ENCODE results near the gene KIF5B. TPM values are rescaled to one million over a fixed set of nuclear protein-coding genes. Genes with fewer than 3 reads are reported as not detected.
"Not testable (repeated sequence)": the region's sequence is repeated elsewhere in the genome, so short reads cannot be mapped to it uniquely, and the experiment has no call there.

KIF5B gene
- total RNA-seq, 2 experiments from 2014 or later, result 73.9 to 75.2 TPM

DNA sequence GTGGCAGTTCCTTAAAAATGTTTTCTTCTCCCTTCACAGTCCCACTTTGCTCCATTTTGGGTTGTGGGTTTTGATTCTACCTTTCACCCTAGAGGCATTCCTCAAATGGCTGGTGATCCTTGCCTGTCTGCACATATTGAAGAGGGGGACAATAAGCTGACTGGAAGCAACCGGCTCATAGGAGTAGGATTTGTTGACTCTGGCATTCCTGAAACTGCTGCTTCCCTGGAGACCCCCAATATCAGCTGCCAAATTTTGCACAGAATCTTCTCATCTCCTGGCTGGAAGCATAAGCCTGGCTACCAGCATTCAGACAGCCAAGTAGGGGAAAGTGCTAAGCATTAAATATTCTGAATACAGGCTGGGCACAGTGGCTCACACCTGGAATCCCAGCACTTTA is 53.7 kb downstream of the KIF5B start:
- no peaks in the 10 kb centered on the region for H3K27me3 Mint-ChIP-seq
- no peak overlapping the region for H3K27ac Mint-ChIP-seq
- DNase-seq, result no peak
- no peaks in the 10 kb centered on the region for H3K9me3 Mint-ChIP-seq
- H3K4me3 Mint-ChIP-seq, result no peak overlapping the region
- ChIA-PET POLR2A (no interaction called here), CTCF (interaction anchor here (8.1 kb wide), 1 partner anchor 141 kb away, joined by 77 read pairs; no protein-coding TSS in a partner anchor)
- no peaks in the 10 kb centered on the region for H3K36me3 Mint-ChIP-seq
- intact Hi-C loops (cut with micrococcal nuclease), result no loop called here
- H3K4me1 Mint-ChIP-seq (ENCODE audit: low read depth), result peaks cover 4% of the 10 kb centered on the region

DNA sequence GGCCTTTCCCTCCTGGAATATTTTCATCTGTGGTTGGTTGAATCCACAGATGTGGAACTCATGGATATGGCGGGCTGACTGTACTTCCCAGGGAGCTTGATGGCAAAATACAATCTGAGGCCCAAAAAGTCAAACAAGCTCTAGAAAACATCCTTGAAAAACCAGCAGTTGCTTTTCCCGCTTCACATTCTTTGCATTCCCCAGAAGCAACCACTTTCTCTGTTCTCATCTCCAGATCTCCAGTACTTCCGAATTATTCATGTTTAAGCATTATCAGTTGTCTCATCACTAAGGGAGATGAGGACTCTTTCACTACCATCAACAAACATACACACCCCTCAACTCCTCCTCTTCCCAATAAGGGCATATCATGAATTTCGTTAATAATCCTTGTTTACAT is 55.3 kb downstream of the KIF5B start:
- ChIA-PET CTCF (interaction anchor here (0.6 to 8.1 kb wide), 2 partner anchors 139 to 270 kb away, joined by 4 to 77 read pairs; no protein-coding TSS in a partner anchor), POLR2A (no interaction called here)
- Mint-ChIP-seq H3K27me3 (no peaks in the 10 kb centered on the region), H3K36me3 (no peaks in the 10 kb centered on the region), H3K27ac (no peak overlapping the region), H3K4me1 (ENCODE audit: low read depth) (no peaks in the 10 kb centered on the region), H3K9me3 (no peaks in the 10 kb centered on the region), H3K4me3 (no peak overlapping the region)
- DNase-seq, result no peak
- intact Hi-C loops (cut with micrococcal nuclease), result no loop called here

DNA sequence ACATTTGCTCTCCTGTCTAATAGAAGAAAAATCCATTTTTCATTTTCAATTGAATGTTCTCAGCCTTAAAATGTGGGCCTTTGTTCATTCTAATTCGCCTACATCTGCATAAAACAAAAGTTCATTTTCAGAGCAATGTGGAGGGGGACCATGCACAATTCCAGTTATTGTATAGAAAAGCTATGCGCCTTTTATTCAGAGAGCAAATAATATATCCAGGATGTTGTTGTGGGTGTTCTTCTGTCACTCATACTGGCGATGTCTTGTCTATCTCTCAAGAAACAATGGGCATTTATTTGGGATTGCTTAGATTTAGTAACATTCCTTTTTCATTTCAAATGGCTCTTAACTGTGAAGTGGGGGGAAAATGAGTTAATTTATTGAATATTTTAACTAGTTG is 56.4 kb downstream of the KIF5B start:
- no peaks in the 10 kb centered on the region for H3K9me3 Mint-ChIP-seq
- H3K4me1 Mint-ChIP-seq (ENCODE audit: low read depth), result no peaks in the 10 kb centered on the region
- DNase-seq, result no peak
- intact Hi-C loops (cut with micrococcal nuclease), result no loop called here
- H3K27ac Mint-ChIP-seq, result no peak overlapping the region
- H3K36me3 Mint-ChIP-seq, result no peaks in the 10 kb centered on the region
- ChIA-PET POLR2A (no interaction called here), CTCF (no interaction called here)
- H3K4me3 Mint-ChIP-seq, result no peak overlapping the region
- no peaks in the 10 kb centered on the region for H3K27me3 Mint-ChIP-seq

DNA sequence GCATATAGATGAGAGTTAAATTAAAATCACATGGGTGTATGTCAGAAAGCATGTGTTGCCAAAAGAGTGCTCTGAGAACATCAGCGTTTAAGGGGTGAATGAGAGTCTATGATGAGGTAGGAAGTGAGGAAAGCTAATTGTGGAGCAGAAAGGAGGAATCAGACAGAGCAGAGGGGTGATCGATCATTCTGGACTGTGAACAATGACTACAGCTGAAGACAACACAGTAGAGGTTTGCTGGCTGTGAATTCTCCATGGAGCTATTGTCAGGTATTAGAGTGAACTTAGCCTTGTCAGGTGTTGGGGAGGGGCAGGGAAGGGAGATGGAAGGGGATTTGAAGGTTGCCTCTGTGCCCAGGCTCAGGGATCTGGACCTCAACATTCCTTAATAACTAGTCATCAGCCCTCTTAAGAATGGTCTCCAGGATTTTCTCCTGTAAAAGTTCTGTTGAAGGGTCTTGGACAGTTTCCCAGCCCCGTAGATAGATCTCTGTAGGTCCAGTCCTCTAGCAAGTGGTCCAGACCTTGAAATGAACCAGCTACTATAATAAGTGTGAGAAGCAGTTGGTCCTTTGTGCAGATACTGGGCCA is 57.1 kb downstream of the KIF5B start:
- no peaks in the 10 kb centered on the region for H3K9me3 Mint-ChIP-seq
- ChIA-PET CTCF (interaction anchor here (0.6 kb wide), 1 partner anchor 128 kb away, joined by 3 read pairs; no protein-coding TSS in a partner anchor), POLR2A (no interaction called here)
- H3K4me3 Mint-ChIP-seq, result no peak overlapping the region
- no peaks in the 10 kb centered on the region for H3K27me3 Mint-ChIP-seq
- intact Hi-C loops (cut with micrococcal nuclease), result no loop called here
- H3K36me3 Mint-ChIP-seq, result no peaks in the 10 kb centered on the region
- H3K27ac Mint-ChIP-seq, result no peak overlapping the region
- H3K4me1 Mint-ChIP-seq (ENCODE audit: low read depth), result no peaks in the 10 kb centered on the region
- DNase-seq, result no peak

DNA sequence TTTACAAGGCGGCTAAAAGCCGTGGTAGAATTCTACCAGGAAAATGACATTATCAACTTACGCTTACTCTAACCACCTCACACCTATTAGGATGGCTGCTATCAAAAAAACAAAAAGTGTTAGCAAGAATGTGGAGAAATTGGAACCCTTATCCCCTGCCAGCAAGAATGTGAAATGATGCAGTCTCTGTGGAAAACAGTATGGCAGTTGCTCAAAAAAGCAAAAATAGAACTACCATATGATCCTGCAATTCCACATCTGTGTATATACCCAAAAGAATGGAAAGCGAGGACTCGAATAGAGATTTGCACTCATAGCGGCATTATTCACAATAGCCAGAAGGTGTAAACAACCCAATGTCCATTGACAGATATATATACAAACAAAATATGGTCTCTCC is 61.3 kb downstream of the KIF5B start:
- ChIA-PET CTCF (interaction anchor here (1.0 kb wide), 1 partner anchor 10 kb away, joined by 3 read pairs; no protein-coding TSS in a partner anchor), POLR2A (no interaction called here)
- Mint-ChIP-seq H3K27me3 (peaks cover 5% of the 10 kb centered on the region), H3K36me3 (no peaks in the 10 kb centered on the region), H3K9me3 (no peaks in the 10 kb centered on the region), H3K27ac (no peak overlapping the region), H3K4me3 (no peak overlapping the region), H3K4me1 (ENCODE audit: low read depth) (no peaks in the 10 kb centered on the region)
- no peak for DNase-seq
- intact Hi-C loops (cut with micrococcal nuclease), result no loop called here

DNA sequence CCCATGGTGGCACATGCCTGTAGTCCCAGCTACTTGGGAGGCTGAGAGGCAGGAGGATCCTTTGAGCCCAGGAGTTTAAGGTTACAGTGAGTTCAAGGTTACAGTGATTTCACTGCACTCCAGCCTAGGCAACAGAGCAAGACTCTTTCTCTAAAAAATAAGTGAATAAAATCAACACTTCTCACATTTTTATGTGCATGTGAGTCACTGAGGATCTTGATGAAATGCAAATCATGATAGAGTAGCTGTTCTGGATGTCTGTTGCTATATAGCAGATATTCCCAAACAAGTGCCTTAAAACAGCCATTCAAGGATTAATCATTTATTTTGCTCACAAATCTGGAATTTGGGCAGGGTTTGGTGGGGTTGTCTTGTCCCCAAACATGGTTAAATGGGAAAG is 65.3 kb downstream of the KIF5B start:
- Mint-ChIP-seq H3K36me3 (no peaks in the 10 kb centered on the region), H3K27me3 (peaks cover 5% of the 10 kb centered on the region), H3K27ac (no peak overlapping the region), H3K4me3 (no peak overlapping the region), H3K9me3 (peaks cover 5% of the 10 kb centered on the region), H3K4me1 (ENCODE audit: low read depth) (no peaks in the 10 kb centered on the region)
- intact Hi-C loops (cut with micrococcal nuclease), result no loop called here
- POLR2A ChIA-PET, result interaction anchor here (0.6 kb wide), 1 partner anchor 26 kb away, joined by 3 read pairs; no protein-coding TSS in a partner anchor
- no peak for DNase-seq
- CTCF ChIA-PET, result no interaction called here

DNA sequence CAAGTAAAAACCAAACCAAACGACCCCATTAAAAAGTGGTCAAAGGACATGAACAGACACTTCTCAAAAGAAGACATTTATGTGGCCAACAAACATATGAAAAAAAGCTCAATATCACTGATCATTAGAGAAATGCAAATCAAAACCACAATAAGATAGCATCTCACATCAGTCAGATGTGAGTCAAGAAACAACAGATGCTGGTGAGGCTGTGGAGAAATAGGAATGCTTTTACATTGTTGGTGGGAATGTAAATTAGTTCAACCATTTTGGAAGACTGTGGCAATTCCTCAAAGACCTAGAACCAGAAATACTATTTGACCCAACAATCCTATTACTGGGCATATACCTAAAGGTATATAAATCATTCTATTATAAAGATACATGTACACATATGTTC is 68.4 kb downstream of the KIF5B start:
- POLR2A ChIA-PET; CTCF ChIA-PET; H3K27me3 Mint-ChIP-seq; H3K9me3 Mint-ChIP-seq; H3K27ac Mint-ChIP-seq; H3K4me3 Mint-ChIP-seq; H3K4me1 Mint-ChIP-seq (ENCODE audit: low read depth); intact Hi-C loops (cut with micrococcal nuclease); DNase-seq; H3K36me3 Mint-ChIP-seq: not testable (repeated sequence)

DNA sequence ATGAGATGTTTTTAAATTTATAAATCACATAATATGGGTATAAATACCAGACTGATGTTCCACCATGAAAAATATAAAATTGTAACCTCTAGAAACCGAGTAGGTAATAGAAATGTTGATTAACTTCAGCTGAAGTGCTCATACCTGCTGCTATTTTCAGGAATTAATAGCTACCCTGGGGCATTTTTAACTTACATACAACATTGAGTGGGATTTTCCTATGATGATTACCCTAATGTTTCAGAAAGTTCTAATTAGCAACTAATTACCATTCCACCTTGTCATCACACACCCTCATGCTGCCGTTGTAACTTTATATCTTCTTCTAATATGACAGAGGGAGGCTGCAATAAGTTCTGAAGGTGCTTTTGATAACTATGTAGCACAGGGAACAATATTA is 74.1 kb downstream of the KIF5B start:
- peaks cover 3% of the 10 kb centered on the region for H3K27me3 Mint-ChIP-seq
- H3K4me1 Mint-ChIP-seq (ENCODE audit: low read depth), result peaks cover 10% of the 10 kb centered on the region
- DNase-seq, result no peak
- CTCF ChIA-PET, result interaction anchor here (0.6 kb wide), 1 partner anchor 17 kb away, joined by 3 read pairs; no protein-coding TSS in a partner anchor
- peaks cover 8% of the 10 kb centered on the region for H3K9me3 Mint-ChIP-seq
- H3K27ac Mint-ChIP-seq, result no peak overlapping the region
- intact Hi-C loops (cut with micrococcal nuclease), result no loop called here
- H3K36me3 Mint-ChIP-seq, result no peaks in the 10 kb centered on the region
- POLR2A ChIA-PET, result no interaction called here
- no peak overlapping the region for H3K4me3 Mint-ChIP-seq

DNA sequence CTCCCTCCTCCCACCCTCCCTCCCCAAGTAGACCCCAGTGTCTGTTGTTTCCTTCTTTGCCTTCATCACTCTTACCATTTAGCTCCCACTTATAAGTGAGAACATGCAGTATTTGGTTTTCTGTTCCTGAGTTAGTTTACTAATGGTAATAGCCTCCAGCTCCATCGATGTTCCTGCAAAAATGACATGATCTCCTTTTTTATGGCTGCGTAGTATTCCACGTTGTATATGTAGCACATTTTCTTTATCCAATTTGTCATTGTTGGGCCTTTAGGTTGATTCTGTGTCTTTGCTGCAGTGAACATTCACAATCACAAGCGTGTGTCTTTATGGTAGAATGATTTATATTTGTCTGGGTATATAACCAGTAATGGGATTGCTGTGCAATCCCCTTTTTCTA is 75.8 kb downstream of the KIF5B start:
- Mint-ChIP-seq H3K4me1 (ENCODE audit: low read depth) (peaks cover 12% of the 10 kb centered on the region), H3K9me3 (peaks cover 4% of the 10 kb centered on the region), H3K36me3 (no peaks in the 10 kb centered on the region), H3K27me3 (peaks cover 3% of the 10 kb centered on the region), H3K4me3 (no peak overlapping the region), H3K27ac (no peak overlapping the region)
- intact Hi-C loops (cut with micrococcal nuclease), result no loop called here
- ChIA-PET POLR2A (no interaction called here), CTCF (no interaction called here)
- no peak for DNase-seq

DNA sequence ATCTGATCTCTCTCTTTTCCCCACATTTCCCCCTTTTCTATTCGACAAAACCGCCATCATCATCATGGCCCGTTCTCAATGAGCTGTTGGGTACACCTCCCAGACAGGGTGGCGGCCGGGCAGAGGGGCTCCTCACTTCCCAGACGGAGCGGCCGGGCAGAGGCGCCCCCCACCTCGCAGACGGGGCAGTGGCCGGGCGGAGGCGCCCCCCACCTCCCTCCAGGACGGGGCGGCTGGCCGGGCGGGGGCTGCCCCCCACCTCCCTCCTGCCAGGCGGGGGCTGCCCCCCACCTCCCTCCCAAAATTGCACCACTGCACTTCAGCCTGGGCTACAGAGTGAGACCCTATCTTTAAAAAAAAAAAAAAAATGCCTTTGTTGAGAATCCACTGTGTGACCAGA is 77.2 kb downstream of the KIF5B start:
- H3K36me3 Mint-ChIP-seq; H3K4me3 Mint-ChIP-seq; DNase-seq; H3K27me3 Mint-ChIP-seq; CTCF ChIA-PET; H3K27ac Mint-ChIP-seq; POLR2A ChIA-PET; intact Hi-C loops (cut with micrococcal nuclease); H3K9me3 Mint-ChIP-seq: not testable (repeated sequence)
- peaks cover 18% of the 10 kb centered on the region for H3K4me1 Mint-ChIP-seq (ENCODE audit: low read depth)

DNA sequence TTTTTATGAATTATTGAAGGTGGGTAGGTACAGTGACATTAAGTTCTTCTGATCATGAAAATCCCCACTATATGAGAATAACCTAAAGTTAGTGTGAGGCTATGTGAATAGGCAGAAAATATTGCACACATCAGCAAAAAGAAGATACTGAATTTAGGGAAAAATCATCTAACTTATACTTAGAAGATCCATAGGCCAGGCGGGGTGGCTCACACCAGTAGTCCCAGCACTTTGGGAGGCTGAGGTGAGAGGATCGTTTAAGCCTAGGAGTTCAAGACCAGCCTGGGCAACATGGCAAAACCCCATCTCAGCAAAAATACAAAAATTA is 78.1 kb downstream of the KIF5B start:
- no peak for DNase-seq
- CTCF ChIA-PET, result no interaction called here
- no peak overlapping the region for H3K4me3 Mint-ChIP-seq
- peaks cover 4% of the 10 kb centered on the region for H3K9me3 Mint-ChIP-seq
- POLR2A ChIA-PET, result no interaction called here
- H3K36me3 Mint-ChIP-seq, result no peaks in the 10 kb centered on the region
- peaks cover 3% of the 10 kb centered on the region for H3K27me3 Mint-ChIP-seq
- peaks cover 18% of the 10 kb centered on the region for H3K4me1 Mint-ChIP-seq (ENCODE audit: low read depth)
- no peak overlapping the region for H3K27ac Mint-ChIP-seq
- intact Hi-C loops (cut with micrococcal nuclease), result no loop called here

DNA sequence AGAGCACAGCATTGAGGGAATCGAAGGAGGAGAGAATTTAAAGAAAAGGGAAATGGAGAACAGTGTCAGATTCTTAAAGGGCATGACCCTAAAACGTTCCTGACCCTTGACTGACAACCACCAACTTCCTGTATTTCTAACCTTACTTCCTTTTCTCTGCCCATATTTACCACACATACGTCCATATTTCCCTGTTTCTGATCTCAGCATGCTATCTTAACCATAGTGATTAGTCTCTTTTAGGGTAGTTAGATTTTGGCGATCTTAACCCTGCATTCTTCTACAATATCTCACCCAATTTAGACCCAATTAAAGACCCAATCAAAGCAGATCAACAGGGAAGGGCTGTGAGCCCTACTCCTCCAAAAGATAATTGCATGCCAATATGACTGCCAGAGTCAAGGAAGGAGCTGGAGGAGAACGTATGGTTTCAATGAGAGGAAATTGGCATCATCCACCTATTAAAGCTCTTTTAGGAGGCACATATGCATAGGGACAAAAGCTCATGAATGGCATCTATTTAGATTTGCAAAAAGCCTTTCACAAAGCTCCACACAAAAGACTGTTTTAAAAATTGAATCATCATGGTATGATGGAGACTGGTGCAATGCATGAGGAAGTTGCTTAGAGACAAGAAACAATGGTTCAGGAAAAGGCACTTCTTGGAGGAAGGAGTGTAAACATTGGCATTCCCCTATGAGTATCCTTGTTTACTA is 78.6 kb downstream of the KIF5B start:
- POLR2A ChIA-PET, result no interaction called here
- no peak overlapping the region for H3K4me3 Mint-ChIP-seq

DNA sequence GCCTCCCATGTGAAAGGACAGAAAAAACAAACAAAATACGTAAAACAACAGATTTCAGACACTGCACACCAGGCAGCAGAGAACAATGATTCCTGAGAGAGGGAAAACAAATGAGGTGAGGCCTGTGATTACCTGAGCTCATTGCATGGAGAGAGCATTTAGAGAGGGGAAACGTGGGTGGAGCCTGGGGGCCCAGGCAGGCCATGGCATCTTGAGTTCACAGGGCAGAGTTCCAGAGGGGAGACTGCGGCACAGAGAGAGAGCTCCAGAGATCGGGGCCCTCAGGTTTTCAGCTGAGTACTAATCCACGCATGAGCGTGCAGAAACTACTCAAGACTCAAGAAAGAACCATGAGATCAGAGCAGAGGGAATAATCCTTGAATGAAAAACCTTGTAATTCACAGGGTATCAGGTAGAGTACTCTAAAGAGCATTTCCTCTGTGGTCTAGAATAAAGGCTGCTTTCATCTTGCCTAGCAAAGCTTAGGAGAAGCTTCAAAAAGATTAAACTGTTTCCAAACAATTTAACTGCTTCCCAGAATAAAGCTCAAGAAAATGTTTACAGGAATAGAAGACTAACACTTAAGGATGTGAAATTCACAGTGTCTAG is 81.0 kb downstream of the KIF5B start:
- no peak overlapping the region for H3K27ac Mint-ChIP-seq
- no peaks in the 10 kb centered on the region for H3K36me3 Mint-ChIP-seq
- no peak overlapping the region for H3K4me3 Mint-ChIP-seq
- POLR2A ChIA-PET, result no interaction called here
- H3K9me3 Mint-ChIP-seq, result no peaks in the 10 kb centered on the region
- H3K4me1 Mint-ChIP-seq (ENCODE audit: low read depth), result peaks cover 18% of the 10 kb centered on the region
- no peak for DNase-seq
- H3K27me3 Mint-ChIP-seq, result no peaks in the 10 kb centered on the region
- intact Hi-C loops (cut with micrococcal nuclease), result no loop called here
- CTCF ChIA-PET, result interaction anchor here (0.6 kb wide), 1 partner anchor 17 kb away, joined by 3 read pairs; no protein-coding TSS in a partner anchor

More for the DNA sequence above, 78.6 kb downstream of the KIF5B start:
- no peak overlapping the region for H3K27ac Mint-ChIP-seq
- peaks cover 18% of the 10 kb centered on the region for H3K4me1 Mint-ChIP-seq (ENCODE audit: low read depth)
- intact Hi-C loops (cut with micrococcal nuclease), result no loop called here
- peaks cover 3% of the 10 kb centered on the region for H3K27me3 Mint-ChIP-seq
- DNase-seq, result no peak
- H3K9me3 Mint-ChIP-seq, result peaks cover 4% of the 10 kb centered on the region
- H3K36me3 Mint-ChIP-seq, result no peaks in the 10 kb centered on the region
- CTCF ChIA-PET, result interaction anchor here (1.2 kb wide), 1 partner anchor 101 kb away, joined by 3 read pairs; no protein-coding TSS in a partner anchor
